ENCODE data around the gene RBMS3.

RBMS3 gene

GRCh38 chr3:29694783-29695182 is 413.9 kb downstream of the RBMS3 start:
- peak; percentile 98 for DNase-seq

GRCh38 chr3:29695201-29695600 is 414.3 kb downstream of the RBMS3 start:
- peak; percentile 45 for DNase-seq

- peak; percentile 80 for DNase-seq
These were observed 414.9 kb downstream of the RBMS3 start for GRCh38 chr3:29695643-29696198.

GRCh38 chr3:29696311-29696710 is 415.4 kb downstream of the RBMS3 start:
- peak; percentile 23 for DNase-seq

- peak; percentile 77 for DNase-seq
These were observed 417.1 kb downstream of the RBMS3 start for GRCh38 chr3:29697989-29698388.

- DNase-seq = no peak
These were observed 419.4 kb downstream of the RBMS3 start for GRCh38 chr3:29700256-29700655.

- no peak for DNase-seq
These were observed 420.6 kb downstream of the RBMS3 start for GRCh38 chr3:29701326-29701983.

- DNase-seq = no peak
These were observed 425.3 kb downstream of the RBMS3 start for GRCh38 chr3:29705906-29706844.

GRCh38 chr3:29708884-29709283 is 428.0 kb downstream of the RBMS3 start:
- no peak for DNase-seq

- DNase-seq = no peak
These were observed 430.4 kb downstream of the RBMS3 start for GRCh38 chr3:29711255-29711771.

GRCh38 chr3:29716213-29716612 is 435.3 kb downstream of the RBMS3 start:
- DNase-seq = no peak

GRCh38 chr3:29718661-29719065 is 437.8 kb downstream of the RBMS3 start:
- peak; percentile 55 for DNase-seq

- no peak for DNase-seq
These were observed 439.8 kb downstream of the RBMS3 start for GRCh38 chr3:29720665-29721064.

- peak; percentile 11 for DNase-seq
These were observed 440.9 kb downstream of the RBMS3 start for GRCh38 chr3:29721789-29722188.

- DNase-seq = no peak
These were observed 450.2 kb downstream of the RBMS3 start for GRCh38 chr3:29731050-29731449.

- no peak for DNase-seq
These were observed 460.4 kb downstream of the RBMS3 start for GRCh38 chr3:29741231-29741630.

GRCh38 chr3:29745232-29745870 is 464.5 kb downstream of the RBMS3 start:
- DNase-seq = no peak

- no peak for DNase-seq
These were observed 465.4 kb downstream of the RBMS3 start for GRCh38 chr3:29746163-29746760.

- no peak for DNase-seq
These were observed 467.1 kb downstream of the RBMS3 start for GRCh38 chr3:29747991-29748390.

- DNase-seq = no peak
These were observed 470.9 kb downstream of the RBMS3 start for GRCh38 chr3:29751647-29752314.

GRCh38 chr3:29754346-29754745 is 473.5 kb downstream of the RBMS3 start:
- no peak for DNase-seq

- no peak for DNase-seq
These were observed 474.5 kb downstream of the RBMS3 start for GRCh38 chr3:29755416-29755815.
